Activated T-helper 9 cell treated with anti-CD3 and anti-CD28 coated beads, Interleukin-2, amount 50 U/mL, for 16 hours (primary cell): ENCODE data around the gene ITK.

Source experiments
- DNase-seq: peaks from one replicate; pipeline ENCODE4 v3.0.0-alpha.2; 2020; ENCODE audit warnings: low read depth

ITK gene

DNA sequence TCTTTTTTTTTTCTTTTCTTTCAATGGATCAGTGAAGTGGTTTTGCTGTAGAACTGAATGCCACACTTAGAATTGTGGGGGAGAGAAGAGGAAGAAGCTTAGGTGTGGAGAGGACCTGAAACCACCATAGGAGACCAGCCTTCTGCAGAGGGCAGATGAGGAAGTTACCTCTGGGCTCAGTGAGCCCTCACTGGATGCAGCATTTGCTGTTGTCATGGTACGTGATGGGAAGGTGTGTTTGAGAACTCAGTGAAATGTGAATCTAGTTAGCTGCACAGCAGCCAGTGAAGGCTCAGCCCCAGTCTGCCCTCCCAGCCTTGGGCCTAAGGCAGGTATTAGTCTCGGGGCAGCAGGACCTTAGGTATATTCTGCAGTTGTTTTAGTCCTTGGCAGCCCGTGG lies 102.8 kb downstream of the ITK start:
- DNase-seq, result no peak

DNA sequence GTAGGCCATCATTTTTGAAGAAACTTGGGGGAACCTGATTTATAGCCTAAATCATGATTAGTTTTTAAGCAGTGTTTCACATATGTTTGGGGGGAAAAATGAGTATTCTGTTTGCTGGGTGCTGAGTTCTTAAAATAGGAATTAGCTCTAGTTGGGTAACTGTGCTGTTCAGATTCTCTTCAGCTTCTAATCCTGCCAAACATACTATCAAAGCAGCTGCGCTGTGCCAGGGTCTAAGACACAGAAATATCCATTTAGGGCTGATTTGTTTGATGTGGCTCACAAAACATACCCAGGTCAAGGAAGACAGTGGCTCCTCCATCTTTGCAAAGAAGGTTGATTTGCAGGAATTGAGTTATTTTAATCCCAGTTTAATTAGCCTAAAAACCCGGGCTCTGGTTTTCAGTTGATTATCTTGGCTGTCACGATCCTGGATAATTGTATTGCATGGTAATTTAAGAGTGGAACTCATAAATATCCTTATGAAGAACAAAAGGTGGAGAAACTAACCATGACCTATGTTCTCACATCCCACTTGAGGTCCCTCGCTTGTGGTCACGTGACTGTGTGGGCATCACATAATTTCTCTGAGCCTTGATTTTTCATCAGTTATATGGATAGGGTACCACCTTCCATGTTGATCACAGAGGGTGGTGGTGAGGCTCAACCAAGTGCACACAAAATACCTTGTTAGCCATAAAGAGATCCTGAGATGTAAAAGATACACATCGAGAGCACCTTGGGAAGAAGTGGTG lies 104.0 kb downstream of the ITK start:
- no peak for DNase-seq

DNA sequence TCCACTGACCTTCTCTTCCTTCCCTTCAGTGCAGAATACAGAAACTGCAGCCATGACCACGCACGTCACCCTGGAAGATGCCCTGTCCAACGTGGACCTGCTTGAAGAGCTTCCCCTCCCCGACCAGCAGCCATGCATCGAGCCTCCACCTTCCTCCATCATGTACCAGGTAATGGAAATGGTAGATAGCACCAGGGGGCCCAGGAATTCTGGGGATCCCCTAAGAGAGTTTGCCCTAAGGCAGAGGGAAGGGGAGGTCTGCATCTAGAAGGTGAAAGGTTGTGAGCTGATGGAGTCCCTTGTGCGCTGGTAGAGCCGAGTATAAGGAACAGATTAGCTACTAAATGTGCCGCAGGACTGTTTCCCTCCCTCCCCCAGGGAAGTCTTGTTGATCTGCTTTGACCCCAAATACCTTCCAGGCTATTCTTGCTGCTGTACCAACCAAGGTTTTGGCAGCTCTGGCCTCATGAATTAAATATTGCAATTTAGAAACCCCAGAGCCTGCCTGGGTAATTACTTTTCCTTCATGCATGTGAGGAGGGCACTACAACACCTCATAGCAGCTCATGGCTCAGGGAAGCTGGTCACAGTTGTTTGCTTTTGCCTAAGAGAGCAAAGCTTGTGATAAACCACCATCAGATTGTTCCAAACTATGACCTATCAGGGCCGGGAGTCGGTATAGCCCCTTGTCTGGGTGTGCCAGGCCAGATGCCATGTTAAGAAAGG lies 104.8 kb downstream of the ITK start:
- DNase-seq, result no peak

DNA sequence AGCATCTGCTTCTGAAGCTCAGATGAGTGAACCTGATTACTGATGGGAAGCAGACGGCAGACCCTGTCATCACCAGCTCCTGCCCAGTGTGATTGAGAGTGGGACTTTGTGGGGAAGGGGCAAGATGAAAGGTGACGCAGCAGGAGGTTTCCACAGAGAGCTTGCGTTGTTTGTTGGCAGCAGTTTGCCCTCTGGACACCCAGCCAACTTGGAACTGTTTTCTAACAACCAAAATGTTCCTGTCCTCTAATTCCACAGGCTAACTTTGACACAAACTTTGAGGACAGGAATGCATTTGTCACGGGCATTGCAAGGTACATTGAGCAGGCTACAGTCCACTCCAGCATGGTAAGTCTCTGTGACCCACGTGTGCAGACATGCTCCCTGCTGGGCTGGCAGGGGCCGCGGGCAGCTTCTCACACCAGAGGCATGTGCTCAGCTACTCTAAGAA lies 106.1 kb downstream of the ITK start:
- no peak for DNase-seq

DNA sequence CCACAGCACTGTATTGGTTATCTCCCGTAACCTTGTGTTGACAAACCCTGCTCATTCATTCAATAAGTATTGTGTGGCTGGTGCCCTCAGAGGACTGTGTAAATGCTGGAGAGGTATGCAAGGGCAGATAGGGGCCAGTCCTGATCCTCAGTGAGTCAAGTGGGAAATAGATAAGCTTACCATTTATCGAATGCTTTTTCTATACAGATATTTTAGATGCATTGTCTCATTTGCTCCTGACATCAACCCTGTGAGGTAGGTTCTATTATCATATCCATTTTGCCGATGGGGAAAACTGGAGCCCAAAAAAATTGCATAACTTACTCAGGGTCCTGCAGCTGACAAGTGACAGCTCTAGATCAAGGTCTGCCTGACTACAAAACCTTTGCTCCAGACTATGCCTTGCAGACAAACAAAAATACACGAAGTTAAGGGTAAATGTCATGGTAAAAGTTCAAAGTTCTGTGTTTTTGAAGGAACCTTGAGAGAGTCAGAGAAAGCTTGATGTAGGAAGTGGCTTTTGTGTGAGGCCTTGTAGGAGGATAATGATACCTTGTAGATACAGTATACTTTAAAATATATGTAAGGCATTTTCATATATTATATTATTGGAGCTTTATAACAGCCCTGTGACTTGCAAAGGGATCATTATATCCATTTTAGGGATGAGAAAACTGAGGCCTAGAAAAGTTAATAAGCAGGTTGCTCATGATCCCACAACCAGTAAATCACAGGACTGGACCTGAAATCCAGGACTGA lies 107.9 kb downstream of the ITK start:
- DNase-seq, result no peak

DNA sequence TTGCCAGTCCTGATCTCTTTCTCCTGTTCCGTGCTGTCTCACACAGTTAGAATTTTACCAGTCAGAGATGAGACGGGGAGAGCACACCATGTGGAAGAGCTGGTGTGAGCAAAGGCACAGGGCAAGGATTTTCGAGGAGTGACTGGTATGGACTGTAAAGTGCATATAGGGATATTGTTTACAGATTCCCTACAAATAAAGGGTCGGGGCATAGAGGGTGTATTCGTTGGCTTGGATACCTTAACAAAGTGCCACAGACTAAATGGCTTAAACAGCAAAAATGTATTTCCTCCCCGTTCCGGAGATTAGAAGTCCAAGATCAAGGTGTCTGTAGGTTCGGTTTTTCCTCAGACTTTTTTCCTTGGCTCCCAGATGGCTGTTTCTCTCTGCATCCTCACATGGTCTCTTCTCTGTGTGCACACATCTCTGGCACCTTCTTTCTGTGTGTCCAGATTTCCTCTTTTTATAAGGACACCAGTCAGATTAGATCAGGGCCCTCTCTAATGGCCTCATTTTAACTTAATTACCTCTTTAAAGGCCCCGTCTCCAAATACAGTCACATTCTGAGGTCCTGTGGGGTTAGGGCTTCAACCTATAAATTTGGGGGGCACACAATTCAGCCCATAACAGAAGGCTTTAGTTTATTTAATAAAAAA lies 108.7 kb downstream of the ITK start:
- DNase-seq, result no peak

DNA sequence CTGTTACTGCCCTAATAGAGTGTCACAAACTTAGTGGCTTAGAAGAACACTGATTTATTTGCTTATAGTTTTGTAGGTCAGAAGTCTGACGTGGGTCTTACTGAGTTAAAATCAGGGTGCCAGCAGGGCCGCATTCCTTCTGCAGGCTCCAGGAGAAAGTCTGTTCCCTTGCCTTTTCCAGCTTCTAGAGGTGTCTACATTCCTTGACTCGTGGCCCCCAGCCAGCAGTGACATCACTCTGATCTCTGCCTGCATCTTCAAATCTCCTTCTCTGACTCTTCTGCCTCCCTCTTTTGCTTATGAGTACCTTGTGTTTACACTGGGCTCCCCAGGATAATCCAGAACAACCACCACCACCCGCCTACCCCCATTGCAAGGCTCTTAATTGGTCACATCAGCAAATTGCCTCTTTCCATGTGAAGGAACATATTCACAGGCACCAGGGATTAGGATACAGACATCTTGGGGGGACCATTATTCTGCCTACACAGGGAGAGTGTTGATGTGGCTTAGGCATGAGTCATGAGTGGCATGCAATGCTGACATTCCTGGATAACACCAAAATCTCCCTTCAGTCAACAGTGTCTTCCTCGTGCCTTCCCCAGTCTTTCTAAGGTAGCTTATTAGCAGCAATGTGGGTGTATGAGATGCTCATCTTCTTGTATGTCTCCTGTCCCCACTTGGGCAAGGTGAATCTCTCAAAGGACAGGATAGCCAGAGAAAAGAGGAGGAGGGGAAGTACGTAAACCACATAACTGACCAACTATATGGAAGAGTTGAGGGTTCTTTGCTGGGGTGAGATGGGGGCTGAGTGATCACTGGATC lies 109.7 kb downstream of the ITK start:
- DNase-seq, result no peak

DNA sequence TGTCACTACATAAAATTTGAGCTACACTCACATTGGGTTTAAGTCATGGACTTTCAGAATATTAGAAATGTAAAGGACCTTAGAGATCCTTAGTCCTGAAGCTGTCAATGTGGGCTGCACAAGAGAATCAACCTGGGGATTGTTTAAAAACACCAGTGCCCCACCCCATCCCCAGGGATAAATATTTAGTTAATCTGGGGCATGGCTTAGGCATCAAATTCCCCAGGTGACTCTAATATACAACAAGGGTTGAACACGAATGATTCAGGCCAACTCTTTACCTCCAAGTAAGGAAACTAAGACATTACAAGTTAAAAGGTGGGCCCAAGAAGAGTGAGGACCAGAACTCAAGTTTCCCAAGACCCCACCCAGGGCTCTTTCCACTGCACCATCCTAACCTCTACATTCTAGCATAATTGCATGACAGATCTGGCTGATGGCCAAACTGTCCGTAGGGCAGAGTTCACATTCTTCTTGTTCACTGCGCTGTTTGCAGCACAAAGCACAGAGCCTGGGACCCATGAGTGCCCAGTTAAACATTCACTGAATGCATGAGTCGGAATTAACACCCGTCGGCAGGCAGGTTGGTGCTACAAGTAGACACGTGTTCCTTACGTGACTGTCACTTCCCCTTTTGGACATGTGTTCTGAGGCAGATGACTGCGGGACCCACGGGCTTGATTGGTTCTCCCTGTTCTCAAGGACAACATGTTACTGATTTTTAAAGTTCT lies 110.5 kb downstream of the ITK start:
- DNase-seq, result no peak

DNA sequence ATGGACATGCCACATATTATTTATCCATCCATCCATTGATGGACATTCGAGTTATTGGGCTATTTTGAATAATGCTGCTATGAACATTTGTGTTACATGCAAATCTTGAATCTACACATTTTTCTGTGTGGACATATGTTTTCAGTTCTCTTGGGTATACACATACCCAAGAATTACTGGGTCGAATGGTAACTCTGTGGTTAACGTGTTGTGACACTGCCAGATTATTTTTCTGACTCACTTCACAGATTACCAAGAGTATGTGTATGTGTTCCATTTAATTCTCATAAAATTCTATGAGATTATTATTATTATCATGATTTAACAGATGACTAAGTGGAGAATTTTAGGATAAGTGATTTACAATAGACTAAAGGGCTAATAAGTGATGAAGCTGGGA lies 112.0 kb downstream of the ITK start:
- no peak for DNase-seq

DNA sequence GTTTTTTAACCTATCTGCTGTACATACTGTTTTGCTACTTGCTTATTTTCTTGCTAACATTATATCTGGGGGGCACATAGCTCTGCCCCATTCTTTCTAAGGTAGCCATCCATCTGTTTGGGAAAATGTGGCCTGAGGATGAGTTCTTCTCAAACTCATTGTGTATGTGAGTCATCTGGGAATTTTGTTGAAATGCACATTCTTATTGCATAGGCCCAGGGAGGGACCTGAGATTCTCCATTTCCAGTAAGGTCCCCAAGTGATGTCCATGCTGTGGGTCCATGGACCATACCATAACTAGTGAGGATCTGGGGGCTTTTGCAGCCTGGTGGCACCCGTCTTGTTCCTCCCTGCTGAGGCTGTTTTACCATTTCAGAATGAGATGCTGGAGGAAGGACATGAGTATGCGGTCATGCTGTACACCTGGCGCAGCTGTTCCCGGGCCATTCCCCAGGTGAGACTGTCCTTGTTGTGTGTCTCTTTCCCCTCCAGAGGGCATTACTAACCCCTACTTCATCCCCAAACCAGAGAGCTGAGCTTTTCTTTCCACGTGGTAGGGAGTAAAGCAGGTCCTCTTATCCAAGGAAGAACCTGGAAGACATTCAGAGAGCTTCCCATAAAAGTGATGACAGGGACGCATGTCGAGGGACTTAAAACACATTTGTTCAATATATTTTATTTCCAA lies 113.9 kb downstream of the ITK start:
- no peak for DNase-seq

DNA sequence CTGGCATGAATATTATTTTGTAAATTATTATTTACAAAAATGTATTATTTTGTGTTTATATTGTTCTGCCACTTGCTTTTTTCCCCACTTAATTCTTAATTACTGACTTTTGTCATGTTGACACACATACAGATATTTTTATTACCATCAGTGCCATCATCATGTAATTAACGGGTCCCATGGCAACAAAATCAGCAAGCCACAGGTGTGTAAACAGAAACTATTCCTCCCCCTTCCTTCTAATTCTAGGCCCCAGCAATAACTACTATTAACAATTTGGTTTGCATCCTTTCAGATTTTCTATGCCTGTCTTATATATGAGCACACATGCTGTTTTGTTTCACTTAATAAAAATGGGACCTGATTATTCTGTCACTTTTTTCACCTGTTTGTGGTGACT lies 114.6 kb downstream of the ITK start:
- no peak for DNase-seq

DNA sequence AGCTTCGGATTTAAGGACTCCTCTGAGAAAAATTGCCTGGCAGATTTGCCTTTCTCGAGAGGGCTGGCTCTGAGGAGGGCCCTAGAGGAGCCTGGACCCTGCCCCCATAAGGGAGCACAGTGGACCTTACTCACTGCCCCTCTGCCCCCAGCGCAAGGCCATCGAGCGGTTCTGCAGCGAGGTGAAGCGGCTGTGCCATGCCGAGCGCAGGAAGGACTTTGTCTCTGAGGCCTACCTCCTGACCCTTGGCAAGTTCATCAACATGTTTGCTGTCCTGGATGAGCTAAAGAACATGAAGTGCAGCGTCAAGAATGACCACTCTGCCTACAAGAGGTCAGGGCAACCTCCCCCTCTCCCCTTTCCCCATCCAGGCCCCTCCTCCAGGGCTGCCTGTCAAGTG lies 119.9 kb downstream of the ITK start:
- no peak for DNase-seq

DNA sequence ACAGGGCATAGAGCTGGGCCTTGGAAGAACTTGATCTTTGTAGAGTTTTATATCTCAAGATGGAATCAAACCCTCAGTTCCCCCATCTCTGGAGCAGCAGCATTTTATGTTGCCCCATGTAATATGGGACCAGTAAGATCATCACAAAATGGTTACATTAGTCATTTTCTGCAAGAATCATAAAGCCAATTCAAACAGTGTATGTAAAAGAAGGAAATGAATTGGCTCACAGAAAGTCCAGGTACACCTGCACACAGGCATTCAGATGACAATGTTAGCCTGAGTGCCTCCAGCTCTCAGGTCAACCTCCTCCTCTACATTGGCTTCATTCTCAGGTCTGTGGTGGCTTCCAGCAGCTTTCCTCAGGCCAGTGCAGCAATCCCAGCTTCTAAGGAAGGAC lies 120.4 kb downstream of the ITK start:
- DNase-seq, result no peak

DNA sequence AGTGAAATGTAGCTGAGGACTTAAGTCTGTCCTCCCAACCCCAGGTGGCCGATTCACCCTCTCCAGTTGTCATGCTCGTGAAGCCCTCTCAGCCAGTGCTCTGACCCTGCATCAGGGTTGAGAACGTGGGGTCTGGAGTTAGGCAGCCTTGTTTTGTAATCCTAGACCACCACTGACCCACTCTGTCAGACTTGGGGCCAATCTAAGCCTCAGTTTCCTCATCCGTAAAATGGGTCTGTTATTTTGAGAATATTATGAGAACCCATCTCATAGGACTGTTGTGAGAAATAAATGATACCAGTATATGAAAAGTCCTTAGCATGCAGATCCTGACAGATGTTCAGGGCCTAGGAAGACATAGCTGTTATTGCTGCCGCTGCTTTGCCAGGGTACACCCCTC lies 122.4 kb downstream of the ITK start:
- DNase-seq, result no peak

DNA sequence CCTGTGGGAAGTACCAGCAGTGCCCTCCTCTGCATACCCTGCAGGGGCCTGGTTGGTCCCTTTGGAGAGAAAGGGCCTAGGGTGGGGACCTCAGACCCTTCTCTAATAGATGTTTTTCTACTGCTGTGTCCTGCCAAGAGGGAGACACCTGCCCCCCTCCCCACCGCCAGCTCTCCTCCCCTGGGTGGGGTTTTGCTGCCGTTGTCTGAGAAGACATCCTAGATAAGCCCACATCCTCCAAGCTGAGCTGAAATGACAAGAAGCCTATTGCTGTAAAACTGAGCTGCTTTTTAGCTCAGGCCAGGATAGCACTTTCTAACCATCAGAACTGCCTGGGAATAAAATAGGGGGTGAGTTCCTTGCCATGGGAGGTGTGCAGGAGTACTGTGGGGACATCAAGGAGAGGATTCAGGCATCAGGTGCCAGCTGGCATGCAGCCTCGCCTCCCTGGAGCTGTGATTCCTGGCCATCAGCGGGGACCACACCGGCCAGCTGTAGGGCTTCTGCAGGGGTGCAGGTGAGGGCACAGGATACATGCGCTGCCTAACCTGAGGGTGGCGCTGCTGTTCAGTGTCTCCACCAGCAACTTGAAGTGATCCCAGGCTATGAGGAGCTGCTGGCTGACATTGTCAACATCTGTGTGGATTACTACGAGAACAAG lies 123.2 kb downstream of the ITK start:
- no peak for DNase-seq
